ENCODE results near the gene PADI2. TPM values are rescaled to one million over a fixed set of nuclear protein-coding genes. Genes with fewer than 3 reads are reported as not detected.

Gene PADI2
- polyA plus RNA-seq, 1 donor = 147 TPM

DNA sequence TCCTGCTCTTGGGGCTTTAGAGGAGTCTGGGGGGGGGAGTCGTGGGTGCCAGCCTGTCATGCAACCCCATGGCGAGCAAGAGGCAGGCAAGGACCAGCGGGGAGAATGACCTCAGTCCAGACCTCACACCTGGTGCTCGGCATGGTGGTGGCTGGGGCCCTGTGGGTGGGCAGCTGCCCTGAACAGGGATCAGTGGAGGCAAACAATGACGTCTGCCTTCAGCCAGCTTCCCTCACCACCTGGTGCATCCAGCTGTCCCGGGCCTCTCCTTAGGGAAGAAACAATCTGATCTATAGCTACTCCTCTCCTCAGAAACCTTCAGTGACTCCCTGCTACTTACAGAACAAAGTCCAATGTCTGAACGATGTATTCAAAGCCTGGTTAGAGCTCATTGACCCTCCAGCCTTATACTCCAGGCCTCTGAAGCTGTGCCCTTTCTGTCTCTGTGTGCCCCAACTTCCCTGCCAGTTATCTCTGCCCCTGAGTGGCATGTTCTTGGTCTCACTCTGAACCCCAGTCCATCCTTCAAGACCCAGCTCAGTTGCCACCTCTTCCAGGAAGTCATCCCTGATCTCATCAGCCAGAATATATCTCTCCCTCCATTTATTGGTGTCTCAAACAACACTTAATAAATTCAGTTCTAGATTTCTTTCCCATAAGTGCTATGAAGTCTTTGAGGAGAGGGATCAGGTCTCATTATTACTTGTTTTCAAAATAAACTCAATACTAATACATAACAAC is 6.6 kb downstream of the PADI2 start:
- no peak for DNase-seq

- DNase-seq = no peak
These were observed 7.2 kb downstream of the PADI2 start for GRCh38 chr1:17112076-17112475.

DNA sequence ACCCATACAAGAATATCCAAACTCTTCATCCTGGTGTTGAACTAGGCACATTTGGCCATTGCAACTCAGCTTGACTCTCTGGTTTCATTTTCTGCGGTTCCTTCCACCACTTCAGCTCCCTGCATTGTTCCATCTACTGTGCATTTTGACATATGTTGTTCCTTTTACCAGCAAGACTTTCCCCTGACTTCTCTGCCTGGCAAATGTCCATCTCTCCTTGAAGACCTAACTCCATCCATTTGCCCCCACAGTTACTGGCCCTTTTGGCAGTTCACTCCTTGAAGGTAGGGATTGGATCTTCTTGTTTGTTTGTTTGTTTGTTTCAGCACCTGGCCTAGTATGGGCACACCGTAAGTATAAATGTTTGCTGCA is 8.7 kb downstream of the PADI2 start:
- no peak for DNase-seq

DNA sequence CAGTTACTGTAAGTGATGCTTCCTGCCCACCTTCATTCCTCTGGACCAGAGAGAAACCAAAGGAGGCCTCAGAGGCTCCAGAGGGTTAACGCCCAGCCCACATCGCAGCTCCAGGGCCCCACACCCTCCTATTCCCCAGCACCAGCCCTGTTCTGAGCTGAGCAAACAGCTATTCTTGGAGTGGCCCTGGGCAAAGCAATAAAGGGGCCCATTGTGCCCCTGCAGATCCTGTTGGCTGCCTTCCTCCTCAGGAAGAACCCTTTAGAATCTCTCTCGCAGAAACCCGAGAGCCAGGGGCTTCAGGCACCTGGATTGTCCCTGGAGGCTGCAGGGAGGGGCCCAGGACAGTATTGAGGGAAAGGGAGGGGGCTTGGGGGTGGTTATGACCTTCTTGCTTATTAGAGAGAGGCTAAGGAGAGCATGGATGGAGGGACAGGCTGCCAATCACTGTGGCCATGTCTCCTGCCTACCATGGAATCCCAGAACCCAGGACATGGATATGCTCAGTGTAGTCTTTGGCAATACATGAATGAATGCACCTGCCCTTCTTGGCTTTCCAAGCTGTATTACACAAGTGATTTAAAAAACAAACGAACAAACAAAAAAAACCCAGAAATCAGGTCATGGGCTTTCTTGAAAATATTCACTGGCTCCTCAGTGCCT is 9.2 kb downstream of the PADI2 start:
- DNase-seq = no peak

GRCh38 chr1:17108786-17109185 is 10.5 kb downstream of the PADI2 start:
- DNase-seq = no peak

- DNase-seq = no peak
These were observed 10.9 kb downstream of the PADI2 start for GRCh38 chr1:17108360-17108759.

DNA sequence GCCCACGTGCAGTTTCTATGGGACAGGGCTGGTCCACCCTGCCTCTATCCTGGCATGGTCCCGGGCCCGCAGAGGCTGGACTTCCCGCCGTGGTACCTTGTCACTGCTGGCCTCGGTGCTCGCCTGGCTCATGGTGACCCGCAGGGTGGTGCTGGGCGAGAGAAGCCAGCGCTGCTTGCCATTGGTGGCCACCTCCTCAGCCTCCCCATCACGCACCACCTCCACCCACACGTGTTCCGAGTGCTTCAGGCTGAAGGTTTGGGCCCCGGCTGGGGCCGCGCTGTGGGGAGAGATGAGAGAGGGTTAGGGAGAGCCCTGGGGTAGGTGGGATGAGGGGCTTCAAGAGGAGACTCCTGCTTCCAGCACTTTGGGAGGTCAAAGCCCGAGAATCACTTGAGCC is 14.5 kb downstream of the PADI2 start:
- DNase-seq = no peak

DNA sequence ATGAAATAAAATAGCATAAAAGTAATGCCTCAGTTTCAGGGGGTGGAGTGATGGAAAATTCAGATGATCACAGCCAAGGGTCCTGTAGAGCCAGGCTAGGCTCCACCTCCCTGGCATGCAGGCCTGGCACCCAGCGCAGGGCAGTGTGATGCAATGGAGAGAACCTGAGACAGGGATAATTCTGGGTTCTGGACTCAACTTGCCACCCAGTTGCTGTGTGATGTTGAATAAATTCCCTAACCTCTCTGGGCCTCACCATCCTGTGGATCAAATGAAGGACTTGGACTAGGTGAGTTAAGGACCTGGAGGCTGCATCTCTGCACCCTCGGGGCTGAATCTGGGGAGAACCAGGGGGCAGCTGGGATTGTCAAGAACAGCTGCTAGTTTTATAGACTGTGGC is 17.0 kb downstream of the PADI2 start:
- no peak for DNase-seq

DNA sequence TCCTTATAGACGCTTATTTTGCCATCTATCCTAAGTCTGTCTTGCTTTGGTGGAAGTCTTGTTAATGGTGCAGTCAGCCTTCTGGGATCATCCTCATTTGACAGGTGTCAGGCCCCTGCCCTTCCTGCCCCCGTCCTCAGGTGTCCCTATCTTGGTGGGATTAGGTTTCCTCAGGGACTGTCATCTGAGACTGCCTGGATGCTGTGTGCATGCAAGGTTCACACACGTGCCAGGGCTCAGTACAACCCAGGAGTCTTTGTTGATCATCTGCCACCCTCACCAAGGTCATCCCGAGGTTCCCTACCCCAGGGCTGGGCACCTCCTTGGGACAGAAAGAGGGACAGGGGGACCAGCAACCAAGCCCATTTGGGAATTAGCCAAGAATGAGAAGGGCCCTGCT is 18.0 kb downstream of the PADI2 start:
- DNase-seq = no peak

DNA sequence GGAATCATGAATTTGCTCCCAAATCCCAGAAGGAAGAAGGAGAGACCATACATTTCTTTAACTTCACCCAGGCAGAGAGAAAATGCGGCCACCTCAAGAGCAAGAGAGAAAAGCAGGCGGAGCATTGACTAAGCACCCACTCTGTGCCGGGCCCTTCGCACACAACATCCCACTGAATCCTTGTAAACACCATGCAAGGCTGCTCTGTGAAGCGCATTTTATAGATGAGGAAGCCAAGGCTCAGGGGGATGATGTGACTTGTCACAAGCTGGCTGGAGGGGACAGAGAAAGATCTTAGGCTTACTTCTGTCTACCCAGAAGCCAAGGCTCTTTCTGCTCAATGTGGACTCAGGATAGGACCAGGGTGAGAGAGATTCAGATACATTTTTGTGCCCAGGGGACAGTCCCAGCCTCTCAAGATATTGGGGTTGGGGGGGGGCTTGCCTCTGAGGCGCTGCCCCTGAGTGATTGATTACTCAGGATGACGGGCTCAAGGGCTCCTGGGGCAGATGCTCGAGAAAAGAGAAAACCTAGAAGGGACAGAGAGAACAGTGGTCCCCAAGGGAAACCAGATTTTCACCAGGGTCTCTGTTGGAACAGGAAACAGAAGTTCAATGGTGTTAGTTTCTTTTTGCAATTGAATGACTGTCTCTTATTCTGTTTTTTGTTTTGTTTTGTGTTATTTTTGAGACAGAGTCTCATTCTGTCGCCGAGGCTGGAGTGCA is 19.5 kb downstream of the PADI2 start:
- DNase-seq = no peak

DNA sequence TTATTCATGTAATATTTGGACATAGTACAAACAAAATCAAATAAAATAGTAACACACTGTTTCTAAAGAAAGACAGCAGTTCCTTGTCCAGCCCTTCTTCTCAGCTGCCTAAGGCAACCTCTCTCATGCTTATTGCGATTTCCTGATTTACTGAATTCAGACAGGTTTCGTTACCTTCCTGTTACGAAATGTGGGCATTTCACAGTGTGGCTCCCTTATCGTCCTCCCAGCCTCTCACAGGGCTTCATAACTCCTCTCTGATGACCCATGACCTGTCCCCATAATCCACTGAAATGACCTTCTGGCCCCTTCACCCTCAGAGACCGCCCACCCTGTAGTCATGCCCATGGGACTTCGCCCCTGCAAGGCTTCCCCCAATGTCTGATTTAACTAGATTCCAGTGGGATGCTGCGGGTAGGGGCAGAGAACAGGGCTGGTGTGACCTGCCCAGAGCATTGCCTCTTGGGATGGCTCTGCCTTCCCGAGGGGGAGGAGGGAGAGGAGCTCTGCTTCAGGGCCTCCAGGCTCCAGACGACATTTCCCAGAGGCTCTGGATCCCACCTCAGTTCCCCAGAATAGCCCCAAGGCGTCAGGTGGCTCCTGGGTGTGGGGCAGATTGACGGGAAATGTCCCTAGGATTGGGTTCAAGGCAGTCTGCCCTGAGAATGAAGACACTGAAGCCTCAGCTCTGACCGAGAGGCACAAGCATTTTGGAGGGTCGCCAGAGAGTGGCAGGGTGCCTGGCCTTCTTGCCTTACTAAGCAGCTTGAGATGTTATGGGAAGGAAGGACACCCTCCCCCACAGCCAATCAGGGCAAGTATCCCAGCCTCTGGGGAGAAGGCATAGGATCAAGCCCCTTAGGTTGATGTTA is 20.6 kb downstream of the PADI2 start:
- DNase-seq = no peak

DNA sequence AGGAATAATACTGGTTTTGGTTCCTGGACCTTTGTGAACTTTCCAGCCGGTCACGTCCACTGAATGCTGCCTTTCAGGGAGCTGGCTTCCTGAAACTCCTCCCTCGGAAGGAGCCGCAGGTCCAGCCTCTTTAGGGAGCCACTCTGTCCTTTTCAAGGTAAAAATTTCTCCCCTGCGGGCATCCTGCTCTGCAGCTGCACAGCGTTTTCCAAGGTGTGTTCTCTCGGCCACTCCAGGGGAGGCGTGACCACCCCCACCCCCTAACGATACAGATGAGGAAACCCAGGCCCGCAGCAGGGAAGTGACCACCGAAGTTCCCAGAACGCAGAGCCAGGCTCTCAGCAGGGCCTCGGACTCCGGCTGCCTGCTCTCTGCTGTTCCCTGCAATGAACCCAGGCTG is 21.5 kb downstream of the PADI2 start:
- DNase-seq = no peak

DNA sequence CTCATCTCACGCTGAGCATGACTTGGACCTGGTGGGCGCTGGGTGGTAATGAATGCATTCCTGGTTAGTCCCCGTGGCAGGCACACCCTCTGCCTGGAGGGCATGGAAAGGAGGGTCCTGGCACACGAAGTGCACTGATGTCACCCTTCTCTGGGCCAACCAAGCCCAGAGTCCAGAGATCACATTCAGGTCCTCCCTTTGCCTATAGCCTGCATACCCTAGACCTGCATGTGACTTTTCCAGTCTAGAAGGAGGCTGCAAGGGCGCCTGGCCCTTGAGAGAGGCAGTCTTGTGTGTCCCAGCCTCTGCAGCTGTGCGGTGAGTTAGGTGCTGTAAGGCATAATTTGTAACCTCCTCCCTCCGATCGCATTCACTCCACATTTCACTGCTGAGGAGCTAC is 22.1 kb downstream of the PADI2 start:
- no peak for DNase-seq

GRCh38 chr1:17096584-17096983 is 22.7 kb downstream of the PADI2 start:
- no peak for DNase-seq

- DNase-seq = no peak
These were observed 24.1 kb downstream of the PADI2 start for GRCh38 chr1:17095141-17095540.

DNA sequence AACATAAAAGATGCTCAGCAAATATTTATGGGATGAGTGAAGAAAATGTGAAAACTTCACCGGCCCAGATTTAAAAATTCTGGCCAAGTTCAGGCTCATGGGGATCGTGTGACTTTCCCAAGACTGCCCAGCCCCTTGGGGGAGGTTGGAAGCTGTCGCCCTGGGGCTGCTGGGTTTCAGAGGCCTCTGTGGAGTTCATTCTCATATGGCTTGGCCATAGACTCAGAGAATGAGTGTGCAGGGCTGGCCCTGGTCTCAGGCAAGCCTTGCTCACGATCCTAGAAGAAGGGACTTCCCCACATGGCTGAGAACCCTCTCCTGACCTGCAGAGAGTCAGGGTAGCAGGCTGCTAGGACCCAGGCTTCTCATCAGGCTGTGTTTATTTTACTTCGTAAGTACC is 24.6 kb downstream of the PADI2 start:
- DNase-seq = no peak

DNA sequence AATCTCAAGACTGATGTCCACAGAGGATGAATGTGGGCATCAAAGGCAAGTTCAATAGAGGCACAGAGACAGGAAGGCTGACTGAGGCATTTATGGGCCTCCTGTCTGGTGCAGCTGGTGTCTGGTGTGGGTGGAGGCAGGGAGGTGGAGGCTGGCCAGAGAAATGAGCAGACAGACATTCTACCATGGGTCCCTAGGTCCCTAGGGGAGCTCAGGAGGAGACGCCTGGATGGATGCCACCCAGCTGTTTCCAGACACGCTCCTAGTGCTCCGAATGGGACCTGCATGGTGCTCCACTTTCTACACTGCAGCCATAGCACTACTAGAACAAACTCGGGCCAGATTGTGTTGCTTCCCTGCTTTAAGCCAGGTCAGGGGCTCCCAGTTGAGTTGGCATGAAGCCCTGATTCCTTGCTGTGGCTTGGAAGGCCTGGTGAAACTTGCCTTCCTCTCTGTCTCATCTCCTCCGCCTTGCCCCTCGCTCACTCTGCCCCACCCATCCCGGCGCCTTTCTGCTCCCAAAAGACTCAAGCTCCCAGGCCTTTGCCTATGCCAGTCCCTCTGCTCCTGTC is 25.3 kb downstream of the PADI2 start:
- DNase-seq = no peak

GRCh38 chr1:17091252-17091651 is 28.0 kb downstream of the PADI2 start:
- no peak for DNase-seq

GRCh38 chr1:17089506-17089905 is 29.7 kb downstream of the PADI2 start:
- DNase-seq = no peak

- DNase-seq = no peak
These were observed 32.5 kb downstream of the PADI2 start for GRCh38 chr1:17086751-17087150.

DNA sequence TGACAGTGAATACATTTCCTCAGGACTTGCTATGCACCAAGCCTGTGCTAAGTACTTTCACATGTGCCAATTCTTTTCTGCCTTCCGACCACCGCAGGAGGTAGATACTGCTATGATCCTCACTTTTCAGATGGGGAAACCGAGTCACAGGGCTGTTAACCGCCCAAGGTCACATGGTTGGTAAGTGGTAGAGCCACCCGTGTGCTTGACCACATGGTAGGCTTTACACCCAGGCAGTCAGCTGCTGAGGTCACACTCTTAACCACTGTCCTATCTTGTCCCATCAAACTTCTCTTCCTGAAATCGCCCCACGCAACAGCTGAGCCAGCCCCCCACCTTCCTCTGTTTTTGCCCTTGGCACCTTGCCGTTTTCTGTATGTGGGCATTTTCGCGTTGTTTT is 34.5 kb downstream of the PADI2 start:
- no peak for DNase-seq

DNA sequence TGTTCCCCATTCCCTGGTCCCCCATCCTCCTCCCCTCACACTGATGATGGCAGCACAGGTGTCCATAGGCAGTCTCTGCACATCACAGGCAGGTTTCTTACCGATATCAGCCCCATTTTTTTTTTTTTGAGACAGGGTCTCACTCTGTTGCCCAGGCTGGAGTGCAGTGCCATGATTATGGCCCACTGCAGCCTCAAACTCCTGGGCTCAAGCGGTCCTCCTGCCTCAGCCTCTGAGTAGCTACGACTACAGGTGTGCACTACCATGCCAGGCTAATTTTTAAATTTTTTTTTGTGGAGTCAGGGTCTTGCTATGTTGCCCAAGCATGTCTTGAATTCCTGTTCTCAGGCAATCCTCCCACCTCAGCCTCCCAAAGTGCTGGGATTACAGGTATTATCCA is 36.5 kb downstream of the PADI2 start:
- no peak for DNase-seq

- DNase-seq = no peak
These were observed 37.8 kb downstream of the PADI2 start for GRCh38 chr1:17081439-17081838.
